HG03460 (cell line): ENCODE measurements around the gene SLF2.

Source experiments
- ATAC-seq: cut with Tn5 transposase; IDR thresholded peaks from one replicate; pipeline ENCODE4 v1.9.1; 2021; ENCODE audit not compliant: unreplicated experiment

Gene SLF2

GRCh38 chr10:100896876-100897461 is 15.8 kb upstream of the SLF2 start:
- no peak for ATAC-seq

DNA sequence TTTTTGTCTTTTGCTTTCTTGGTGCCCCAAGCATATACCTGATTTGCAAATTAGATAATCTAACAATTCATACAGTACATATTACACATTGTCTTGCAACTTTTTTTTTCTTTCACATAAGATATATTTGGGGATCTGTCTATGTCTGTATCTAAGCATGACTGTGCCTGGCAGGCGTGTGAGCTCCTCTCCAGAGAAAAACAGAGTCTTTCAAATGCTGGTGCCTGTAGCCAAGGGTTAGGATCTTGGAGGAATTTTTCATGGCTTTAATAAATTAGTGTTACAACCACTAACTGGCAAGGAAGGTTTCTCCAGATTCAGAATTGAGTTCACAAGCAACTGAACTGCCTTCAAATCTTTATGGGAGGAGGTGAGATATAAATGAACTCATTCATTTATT is 14.8 kb upstream of the SLF2 start:
- no peak for ATAC-seq

- ATAC-seq = no peak
These were observed 13.6 kb upstream of the SLF2 start for GRCh38 chr10:100899171-100899570.

- no peak for ATAC-seq
These were observed 11.7 kb upstream of the SLF2 start for GRCh38 chr10:100901051-100901450.

GRCh38 chr10:100902622-100903021 is 10.1 kb upstream of the SLF2 start:
- ATAC-seq = no peak

GRCh38 chr10:100904917-100905316 is 7.8 kb upstream of the SLF2 start:
- no peak for ATAC-seq

DNA sequence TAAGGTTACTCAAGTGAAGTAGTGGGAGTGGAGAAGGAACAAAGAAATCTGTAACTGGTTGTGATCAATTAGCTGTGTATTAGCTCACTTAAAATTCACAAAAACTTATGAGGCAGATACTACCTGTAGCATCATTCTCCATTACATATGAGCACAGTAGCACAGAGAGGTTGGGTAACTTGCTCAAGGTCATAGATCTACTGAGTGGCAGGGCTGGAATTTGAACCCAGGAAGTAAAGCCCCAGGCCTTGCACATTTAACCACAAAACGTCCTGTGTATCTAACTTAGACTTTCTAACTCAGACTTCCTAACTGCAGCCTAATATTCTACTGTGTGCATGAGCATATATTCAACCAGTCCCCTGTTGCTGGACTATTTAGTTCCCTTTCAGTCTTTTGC is 5.6 kb upstream of the SLF2 start:
- ATAC-seq = no peak

GRCh38 chr10:100907773-100908363 is 4.9 kb upstream of the SLF2 start:
- no peak for ATAC-seq

DNA sequence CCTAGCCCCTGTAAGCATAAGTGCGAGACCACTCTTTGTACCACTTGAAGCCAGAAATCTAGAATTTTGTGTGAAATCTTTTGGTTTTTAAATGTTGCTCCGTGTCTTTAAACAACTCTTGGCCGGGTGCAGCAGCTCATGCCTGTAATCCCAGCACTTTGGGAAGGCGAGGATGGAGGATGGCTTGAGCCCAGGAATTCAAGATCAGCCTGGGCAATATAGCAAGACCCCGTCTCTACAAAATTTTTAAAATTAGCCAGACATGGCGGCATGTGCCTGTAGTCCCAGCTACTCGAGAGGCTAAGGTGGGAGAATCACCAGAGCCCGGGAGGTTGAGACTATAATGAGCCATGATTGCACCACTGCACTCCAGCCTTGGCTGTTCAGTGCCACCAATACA is 4.4 kb upstream of the SLF2 start:
- ATAC-seq = no peak

DNA sequence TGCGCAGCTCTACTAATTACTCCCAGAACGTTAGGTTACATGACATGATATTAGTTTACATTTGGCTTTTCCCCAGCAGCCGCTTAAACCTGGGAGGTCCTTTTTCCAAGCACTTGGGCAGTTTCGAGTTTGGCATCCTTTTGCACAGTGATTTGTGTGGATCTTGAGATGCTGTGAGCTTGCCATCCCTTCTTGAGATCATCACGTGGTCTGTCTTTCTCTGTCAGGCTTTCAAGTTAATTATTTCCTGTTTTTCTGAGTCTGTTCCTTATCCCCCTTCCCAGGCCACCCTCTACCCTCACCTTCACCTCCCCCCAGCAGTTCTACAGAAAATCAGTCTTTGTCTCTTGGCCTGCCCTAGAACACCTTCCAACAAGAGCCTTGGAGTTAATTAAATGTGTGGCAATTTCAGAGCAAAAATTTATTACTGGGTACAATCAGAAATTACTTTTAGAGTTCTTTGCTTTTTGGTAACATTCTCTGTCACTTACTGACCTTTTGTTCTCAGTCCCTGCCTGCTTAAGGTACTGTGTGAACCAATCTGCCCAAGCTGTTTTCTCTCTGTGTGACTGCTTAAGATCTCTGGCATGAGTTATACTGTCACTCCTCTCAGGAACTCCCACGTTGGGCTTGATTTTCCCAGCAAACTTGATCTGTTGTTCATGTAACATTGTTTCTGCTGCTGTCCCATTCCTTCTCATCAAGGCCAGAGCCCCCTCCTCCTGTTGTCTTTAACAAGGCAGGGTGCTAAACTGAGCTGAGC is 3.1 kb upstream of the SLF2 start:
- no peak for ATAC-seq

DNA sequence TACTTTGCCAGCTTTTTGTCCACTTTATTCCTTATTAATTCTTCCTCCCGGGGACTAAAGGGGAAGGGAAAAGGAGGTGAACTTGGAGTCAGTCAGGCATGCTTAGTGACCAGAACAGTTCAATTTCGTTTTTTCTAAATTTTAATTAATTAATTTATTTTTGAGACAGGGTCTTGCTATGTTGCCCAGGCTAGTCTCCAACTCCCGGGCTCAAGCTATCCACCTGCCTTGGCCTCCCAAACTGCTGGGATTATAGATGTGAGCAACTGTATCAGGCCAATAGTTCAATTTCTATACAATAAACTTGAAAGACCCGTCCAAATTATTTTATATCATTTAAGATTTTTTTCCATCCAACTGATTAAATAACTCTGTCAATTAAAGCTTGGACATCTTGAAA is 1.3 kb upstream of the SLF2 start:
- ATAC-seq = no peak

DNA sequence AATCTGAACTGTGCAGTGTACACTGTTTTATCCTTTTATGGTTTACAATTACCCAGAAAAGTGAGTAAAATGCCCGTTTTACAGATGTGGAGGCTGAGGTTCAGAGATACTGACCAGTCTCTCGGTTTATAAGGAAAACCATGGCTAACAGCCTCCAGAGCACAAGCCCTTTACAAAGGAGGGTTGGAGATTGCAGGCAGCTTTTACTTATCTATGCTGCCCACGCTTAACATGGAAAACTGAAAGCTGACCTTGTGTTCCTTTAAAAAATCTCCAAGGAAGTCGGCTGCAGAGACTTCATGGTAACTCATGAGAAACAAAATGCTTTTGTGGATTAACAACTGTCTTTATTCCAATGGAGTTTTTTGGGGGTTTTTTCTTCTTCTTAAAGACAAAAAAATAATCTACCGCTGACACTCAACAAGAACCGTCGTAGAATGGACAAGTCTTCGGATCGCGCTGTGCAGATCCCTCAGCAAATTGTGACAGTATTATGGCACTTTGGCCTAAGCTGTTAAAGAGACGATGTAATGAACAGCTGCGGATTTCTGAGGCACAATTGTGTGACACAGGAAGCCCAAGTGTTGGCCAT is 654 bp upstream of the SLF2 start:
- no peak for ATAC-seq

DNA sequence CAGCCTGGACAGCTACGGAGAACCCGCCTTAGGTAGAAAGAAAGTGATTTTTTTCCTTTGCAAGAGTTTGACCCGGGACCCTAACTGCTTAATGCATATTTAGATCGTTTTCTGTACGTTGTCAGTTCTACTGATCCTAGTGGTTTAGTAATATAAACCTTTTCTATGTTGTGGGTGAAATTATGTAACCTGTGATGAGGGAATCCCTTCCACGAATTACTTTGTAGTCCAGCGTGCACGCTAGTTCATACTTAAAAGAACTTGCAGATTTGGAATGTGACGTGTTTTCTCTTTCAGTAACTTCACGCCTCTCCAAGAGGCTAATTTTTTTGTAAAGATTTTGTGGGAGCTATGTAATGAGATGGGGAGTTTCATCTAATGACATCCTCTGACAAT is 705 bp downstream of the SLF2 start:
- no peak for ATAC-seq

DNA sequence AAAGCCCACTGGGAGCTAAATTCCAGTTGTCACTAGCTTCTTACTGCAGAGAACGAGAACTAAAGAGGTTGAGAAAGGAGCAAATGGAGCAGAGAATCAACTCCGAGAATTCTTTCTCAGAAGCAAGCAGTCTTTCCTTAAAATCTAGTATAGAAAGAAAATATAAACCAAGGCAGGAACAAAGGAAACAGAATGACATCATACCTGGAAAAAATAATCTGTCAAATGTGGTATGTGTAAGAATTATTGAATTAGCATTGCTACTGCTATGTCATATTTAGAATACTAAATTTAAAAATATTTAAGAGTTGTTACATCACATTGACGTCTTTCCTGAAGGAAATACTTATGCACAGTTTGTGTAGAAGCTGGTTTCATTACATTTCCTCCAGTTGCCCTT is 4.3 kb downstream of the SLF2 start:
- no peak for ATAC-seq

DNA sequence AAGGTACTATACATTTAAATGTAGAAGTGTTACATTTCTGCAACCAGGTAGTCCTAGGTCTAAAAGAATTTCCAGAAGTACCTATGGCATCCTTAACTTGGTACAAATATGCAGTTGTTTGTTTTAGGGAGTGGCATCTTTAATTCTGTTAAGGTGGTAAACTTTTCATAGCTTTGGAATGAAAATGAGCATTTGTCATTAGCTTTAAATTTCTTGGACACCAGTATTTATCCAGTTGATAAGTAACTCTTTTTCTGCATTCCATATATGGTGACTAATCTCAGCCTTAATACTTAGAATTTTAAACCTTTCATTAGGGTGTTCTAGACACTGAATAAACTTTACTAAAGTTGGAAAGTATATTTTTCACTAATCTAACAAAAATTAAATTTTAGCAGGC is 10.8 kb downstream of the SLF2 start:
- no peak for ATAC-seq

DNA sequence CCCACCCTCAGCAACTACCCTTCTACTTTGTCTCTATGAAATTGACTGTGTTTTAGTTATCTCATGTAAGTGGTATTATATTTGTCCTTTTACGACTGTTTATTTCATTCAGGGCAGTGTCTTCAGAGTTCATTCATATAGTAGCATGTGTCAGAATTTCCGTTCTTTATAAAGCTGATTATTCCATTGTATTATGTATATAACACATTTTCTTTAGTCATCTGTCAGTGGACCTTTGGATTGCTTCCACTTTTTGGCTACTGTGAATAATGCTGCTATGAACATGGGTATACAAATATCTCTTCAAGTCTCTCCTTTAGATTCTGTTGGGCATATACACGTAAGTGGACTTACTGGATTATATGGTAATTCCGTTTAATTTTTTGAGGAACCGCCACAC is 14.5 kb downstream of the SLF2 start:
- no peak for ATAC-seq

DNA sequence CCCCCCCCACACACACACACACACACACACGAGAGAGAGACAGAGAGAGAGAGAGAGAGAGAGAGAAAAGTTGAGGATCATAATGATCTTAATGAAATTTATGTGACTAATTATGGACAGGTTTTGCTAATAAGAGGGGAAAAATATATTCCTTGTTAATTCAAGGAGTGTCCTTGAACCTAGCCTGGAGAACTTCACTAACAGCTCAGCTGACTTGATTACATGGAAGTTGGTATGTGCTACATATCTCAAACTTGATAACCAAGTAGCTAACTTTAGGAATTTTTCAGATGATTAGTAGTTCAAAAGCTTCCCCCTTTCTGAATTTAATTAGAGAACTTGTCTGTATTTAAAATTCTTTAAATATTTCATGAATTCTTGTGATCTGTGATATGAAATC is 15.3 kb downstream of the SLF2 start:
- ATAC-seq = no peak

- no peak for ATAC-seq
These were observed 17.6 kb downstream of the SLF2 start for GRCh38 chr10:100930368-100930767.

GRCh38 chr10:100934084-100934659 is 21.4 kb downstream of the SLF2 start:
- ATAC-seq = no peak

GRCh38 chr10:100939763-100940344 is 27.1 kb downstream of the SLF2 start:
- ATAC-seq = no peak

DNA sequence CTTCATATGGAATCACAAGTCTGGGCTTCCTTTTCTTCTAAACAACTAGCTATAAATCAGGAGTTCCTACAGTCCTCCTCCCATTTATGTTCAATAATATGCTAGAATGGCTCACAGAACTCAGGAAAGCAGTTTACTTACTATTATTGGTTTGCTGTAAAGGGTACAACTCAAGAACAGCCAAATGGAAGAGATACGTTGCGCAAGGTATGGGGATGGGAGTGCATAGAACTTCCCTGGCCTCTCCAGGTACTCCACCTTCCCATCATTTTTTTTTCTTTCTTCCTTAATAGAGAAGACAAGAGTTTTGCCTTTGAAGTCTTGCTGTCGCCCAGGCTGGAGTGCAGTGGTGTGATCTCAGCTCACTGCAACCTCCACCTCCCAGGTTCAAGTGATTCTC is 29.5 kb downstream of the SLF2 start:
- no peak for ATAC-seq

- ATAC-seq = no peak
These were observed 30.7 kb downstream of the SLF2 start for GRCh38 chr10:100943508-100943907.
